ENCODE results near the gene ATP2B3. TPM values are rescaled to one million over a fixed set of nuclear protein-coding genes. Genes with fewer than 3 reads are reported as not detected.
A peak's percentile ranks its signal among the peaks of the same experiment; 100 is the strongest.

ATP2B3 gene
- total RNA-seq, 2 donors from 2014 or later = not detected

DNA sequence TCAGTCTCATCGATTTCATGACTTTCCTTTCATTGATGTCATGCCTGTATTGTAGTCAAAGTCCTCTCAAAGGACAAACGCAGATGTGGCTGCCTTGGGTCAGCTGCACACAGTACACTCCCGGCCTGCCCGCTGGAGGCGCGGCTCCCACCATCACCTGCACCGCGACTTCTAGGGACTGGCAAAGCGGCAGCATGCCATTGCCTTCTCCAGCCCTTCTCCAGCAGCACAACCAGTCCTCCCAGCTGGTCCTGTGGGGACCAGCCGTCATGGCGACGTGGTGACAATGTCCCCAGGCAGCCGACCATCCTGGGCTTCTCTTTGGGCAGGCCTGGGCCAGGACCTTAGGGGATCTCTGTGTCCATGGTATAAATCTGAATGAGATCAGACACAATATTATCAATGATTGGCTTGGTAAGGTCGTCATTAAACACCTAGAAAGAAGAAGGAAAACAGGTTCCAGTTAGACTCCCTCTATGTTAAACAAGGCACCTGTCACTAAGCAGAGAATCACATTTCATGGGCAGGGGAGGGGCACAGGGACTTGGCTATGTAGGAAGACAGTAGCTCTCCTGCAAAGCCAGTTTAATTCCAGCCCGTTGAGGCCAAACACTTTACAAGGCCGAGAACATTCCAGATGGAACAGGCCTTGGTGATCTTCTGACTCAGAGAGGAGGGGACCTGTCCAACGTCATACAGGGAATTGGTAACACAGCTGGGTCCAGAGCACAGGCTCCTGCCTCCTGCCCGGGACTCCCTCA, 70.8 kb downstream of the ATP2B3 start:
- TF ChIP-seq, protein P1, sequence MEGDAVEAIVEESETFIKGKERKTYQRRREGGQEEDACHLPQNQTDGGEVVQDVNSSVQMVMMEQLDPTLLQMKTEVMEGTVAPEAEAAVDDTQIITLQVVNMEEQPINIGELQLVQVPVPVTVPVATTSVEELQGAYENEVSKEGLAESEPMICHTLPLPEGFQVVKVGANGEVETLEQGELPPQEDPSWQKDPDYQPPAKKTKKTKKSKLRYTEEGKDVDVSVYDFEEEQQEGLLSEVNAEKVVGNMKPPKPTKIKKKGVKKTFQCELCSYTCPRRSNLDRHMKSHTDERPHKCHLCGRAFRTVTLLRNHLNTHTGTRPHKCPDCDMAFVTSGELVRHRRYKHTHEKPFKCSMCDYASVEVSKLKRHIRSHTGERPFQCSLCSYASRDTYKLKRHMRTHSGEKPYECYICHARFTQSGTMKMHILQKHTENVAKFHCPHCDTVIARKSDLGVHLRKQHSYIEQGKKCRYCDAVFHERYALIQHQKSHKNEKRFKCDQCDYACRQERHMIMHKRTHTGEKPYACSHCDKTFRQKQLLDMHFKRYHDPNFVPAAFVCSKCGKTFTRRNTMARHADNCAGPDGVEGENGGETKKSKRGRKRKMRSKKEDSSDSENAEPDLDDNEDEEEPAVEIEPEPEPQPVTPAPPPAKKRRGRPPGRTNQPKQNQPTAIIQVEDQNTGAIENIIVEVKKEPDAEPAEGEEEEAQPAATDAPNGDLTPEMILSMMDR (IDR thresholded peaks at IDR 0.05) = no peak
- TF ChIP-seq POLR2A (IDR thresholded peaks at IDR 0.05) = no peak
- Histone ChIP-seq H3K4me1 (no peaks in the 10 kb centered on the region), H3K4me3 (no peak overlapping the region), H3K9me3 (no peaks in the 10 kb centered on the region), H3K27ac (no peak overlapping the region), H3K27me3 (no peaks in the 10 kb centered on the region), H3K36me3 (replicated peaks in 1 of 2; ENCODE audit: insufficient read depth in 1 of 2, low read depth in 2 of 2) (no peaks in the 10 kb centered on the region)
- 87 to 100% methylated on average over 7 to 16 of the region's 18 CpGs for WGBS, 2 donors
- DNase-seq (no peak), ATAC-seq (no peak)
- intact Hi-C loops (cut with DNase I) = no loop called here

DNA sequence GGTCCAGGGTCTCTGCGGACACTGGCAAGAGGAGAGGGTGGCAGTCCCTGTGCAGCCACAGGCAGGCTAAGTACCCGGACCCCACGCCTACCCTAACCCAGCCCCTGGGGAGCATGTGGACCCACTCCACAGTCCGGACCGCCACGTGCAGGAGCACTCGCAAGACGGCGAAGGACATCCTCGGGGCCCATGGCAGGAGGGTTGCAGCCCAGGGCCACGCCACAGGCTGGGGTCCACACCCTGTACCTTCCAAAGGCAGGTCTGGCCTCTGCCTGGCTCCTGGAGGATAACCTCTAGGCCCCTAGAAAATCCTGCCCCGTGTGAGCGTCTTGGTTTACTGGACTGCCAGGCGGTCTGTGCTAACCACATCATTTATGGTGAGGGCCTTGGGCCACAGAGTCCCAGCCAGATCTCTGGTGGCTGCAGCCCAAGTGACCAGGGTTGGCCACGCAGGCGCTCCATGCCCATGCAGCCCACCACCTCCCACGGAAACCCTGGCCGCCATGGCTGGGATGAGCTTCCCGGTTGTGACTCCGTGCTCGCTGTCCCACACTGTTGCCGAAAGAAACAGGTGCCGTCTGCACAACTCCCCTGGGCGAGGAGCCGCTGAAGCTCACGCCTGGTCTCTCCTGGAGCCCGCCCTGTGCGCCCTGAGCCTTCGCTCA, 71.5 kb downstream of the ATP2B3 start:
- DNase-seq = no peak
- Histone ChIP-seq H3K36me3 (replicated peaks in 1 of 2; ENCODE audit: insufficient read depth in 1 of 2, low read depth in 2 of 2) (no peaks in the 10 kb centered on the region), H3K9me3 (no peaks in the 10 kb centered on the region), H3K27ac (no peak overlapping the region), H3K4me1 (no peaks in the 10 kb centered on the region), H3K4me3 (no peak overlapping the region), H3K27me3 (no peaks in the 10 kb centered on the region)
- TF ChIP-seq, protein P1 (IDR thresholded peaks at IDR 0.05) = no peak
- TF ChIP-seq POLR2A (IDR thresholded peaks at IDR 0.05) = no peak
- intact Hi-C loops (cut with DNase I) = no loop called here
- WGBS, 2 donors = 99 to 100% methylated on average over 5 to 15 of the region's 29 CpGs
- no peak for ATAC-seq

DNA sequence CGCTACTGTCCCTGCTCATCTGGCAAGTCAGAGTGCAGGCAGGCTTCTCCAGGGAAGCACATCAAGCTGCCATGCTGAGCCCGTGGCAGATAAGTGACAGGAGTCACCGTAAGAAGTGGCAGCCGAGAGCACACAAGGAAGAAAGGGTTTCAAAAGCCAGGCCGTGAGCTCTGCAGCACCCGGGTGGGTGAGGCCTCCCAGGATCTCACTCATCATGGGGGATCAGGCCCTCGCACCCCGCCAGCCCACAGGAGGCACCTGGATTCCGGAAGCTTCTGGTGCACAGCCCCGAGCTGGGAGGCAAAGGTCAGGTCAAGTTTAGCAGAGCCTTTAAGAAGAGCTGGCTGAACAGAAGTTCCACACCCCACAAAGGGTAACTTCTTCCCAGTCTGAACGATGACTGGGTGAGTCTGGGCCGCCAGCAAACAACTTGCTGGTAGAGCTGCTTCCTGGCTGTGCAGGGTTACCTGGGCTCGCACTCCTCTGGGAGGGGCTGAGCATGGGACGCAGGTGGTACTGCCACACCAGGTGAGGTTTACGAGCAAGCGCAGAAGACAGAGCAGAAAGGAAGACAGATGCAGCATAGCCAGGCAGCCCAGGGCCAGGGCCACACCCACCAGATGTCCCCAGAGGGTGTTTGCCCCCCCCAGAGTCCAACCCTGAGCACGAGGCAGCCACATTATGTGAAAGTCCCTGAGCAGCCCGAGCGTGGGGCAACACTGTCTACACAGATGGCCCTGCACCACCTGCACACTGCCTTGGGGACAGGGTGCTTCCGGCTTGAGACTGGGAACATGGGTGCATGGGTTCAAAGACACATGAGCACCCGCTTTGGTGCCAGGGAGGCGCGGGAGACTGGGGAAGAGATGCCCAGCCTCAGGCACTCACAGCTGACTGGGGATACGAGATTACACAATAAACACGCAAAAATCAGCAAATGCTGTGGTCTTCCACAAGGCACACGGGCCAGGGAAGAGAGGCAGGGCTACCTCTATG, 73.8 kb downstream of the ATP2B3 start:
- TF ChIP-seq, protein P1 (IDR thresholded peaks at IDR 0.05) = no peak
- TF ChIP-seq POLR2A (IDR thresholded peaks at IDR 0.05) = no peak
- no peaks in the 10 kb centered on the region for H3K9me3 ChIP-seq
- WGBS, 2 donors = 75 to 84% methylated on average over 3 to 4 of the region's 26 CpGs
- ATAC-seq (no peak), DNase-seq (peak in 1 of 4 donors; percentile 20)
- H3K27ac ChIP-seq = no peak overlapping the region
- intact Hi-C loops (cut with DNase I) = no loop called here
- H3K36me3 ChIP-seq (replicated peaks in 1 of 2; ENCODE audit: insufficient read depth in 1 of 2, low read depth in 2 of 2) = no peaks in the 10 kb centered on the region
- no peaks in the 10 kb centered on the region for H3K4me1 ChIP-seq
- H3K4me3 ChIP-seq = no peak overlapping the region
- no peaks in the 10 kb centered on the region for H3K27me3 ChIP-seq

DNA sequence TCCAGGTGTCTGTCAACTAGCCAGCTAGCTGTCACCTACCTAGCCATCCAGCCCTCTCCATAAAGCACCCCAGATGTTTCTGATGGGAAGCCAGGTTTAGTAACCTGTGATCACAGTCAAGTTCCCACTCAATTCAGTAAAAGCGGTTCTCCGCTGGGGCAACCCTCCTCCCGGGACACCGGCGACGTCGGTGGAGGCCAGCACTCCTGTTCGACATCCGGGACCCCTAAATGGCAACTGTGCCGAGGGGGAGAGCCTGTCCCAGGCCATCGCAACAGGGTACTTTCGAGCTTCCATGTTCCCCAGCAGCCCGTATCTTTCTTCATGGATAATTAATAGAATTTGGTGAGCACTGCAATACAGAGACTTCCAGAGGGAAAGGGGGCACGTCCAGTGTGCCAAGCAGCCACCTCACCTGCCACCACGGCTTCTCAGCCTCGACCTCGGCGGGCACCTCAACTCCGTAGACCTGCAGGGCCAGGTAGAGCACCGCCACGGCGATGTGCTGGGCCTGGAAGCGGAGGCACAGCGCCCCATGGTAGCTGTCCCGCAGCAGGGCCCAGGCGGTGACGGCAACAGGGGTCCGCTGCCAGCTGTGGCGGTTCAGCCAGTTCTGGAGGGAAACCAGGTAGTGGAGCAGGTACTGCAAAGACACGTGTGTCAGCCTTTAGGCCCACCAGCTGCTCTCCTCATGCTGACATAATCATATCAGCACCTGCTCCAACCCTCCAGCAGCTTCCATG, 74.8 kb downstream of the ATP2B3 start:
- no peak for TF ChIP-seq POLR2A (IDR thresholded peaks at IDR 0.05)
- TF ChIP-seq, protein P1 (IDR thresholded peaks at IDR 0.05) = no peak
- Histone ChIP-seq H3K9me3 (no peaks in the 10 kb centered on the region), H3K27ac (no peak overlapping the region), H3K4me1 (peaks cover 2% of the 10 kb centered on the region), H3K27me3 (no peaks in the 10 kb centered on the region), H3K4me3 (no peak overlapping the region), H3K36me3 (replicated peaks in 1 of 2; ENCODE audit: insufficient read depth in 1 of 2, low read depth in 2 of 2) (no peaks in the 10 kb centered on the region)
- intact Hi-C loops (cut with DNase I) = no loop called here
- DNase-seq (no peak), ATAC-seq (no peak)
- WGBS, 2 donors = 93% methylated on average over 19 of the region's 30 CpGs; no CpG with 5 or more reads in 1 of the 2 donors
